Kidney glomerular epithelial cell (primary cell): ENCODE results near the gene CAPG.
A peak's percentile ranks its signal among the peaks of the same experiment; 100 is the strongest.

Experiments used
- DNase-seq: peaks from one replicate; lab custom pipeline; 2025; lab: John Stamatoyannopoulos, UW

CAPG gene

DNA sequence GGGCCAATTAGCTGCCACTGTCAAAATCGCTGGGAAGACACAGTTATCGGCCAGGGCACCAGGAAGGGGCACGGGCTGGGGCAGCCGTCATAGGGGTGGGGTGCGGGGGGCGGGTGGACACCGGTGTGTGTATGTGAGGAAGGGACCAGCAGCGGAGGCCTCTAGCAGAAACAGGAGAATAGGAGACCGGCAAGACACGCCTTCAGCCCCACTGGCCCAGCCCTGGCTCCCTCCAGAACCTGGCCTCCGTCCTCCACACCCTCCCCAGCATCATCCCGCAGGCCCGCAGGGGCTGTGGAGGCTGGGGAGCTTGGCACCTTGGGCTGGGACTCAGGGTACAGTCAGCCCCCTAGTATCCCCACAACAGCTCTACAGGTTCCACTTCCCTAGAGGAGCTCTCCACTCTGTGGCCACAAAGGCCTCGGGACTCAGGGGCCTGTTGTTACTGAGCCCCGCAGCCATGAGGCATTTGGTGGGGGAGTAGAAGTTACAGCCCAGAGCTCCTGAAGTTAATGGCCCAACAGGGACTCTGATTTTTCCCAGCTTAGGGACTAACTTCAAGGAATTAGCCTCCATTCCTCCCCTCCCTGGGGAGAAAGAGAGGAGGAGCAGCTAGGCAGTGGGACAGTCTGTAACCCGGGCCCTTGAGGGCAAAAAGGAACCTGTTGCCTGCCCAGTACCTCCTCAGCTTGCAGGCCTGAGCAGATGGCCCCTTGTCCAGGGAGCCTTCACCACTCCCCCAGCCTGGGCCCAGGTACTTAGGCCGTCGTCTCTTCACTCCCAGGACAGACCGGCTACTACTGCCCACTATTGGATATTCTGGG lies 28.2 kb upstream of the CAPG start:
- no peak for DNase-seq

DNA sequence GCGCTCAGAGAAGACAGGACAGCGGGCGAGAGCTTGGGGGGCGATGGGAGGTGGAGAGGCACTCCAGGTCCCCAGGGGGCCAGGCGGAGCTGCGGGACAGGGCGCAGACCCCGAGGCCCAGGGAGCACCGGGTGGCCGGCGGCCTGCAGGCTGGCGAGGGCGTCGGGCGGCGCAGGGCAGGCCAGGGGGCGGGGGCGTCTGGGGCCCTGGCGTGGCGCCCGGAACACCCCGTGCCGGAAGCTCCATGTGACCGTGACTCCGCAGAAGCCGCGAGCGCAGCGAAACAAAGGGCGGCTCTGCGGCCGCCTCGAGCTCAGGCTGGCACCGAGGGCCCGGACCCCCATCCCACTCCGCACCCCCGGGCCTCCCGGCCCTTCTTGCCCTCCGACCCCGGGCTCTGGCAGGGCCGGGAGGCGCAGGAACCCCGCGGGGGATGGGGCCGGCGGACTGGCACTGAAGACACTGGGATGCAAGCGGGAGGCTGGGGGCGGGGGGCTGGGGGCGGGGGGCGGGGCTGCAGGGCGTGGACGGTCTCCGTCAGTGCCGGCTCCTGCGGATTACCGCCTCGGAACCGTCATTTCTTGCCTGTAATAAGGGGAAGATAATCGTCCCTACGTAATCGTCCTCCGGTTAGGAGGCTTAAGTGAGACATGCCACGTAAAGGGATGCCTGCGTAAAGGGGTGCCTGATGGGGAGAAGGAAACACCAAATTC lies 27.5 kb upstream of the CAPG start:
- DNase-seq, result peak; percentile 54

DNA sequence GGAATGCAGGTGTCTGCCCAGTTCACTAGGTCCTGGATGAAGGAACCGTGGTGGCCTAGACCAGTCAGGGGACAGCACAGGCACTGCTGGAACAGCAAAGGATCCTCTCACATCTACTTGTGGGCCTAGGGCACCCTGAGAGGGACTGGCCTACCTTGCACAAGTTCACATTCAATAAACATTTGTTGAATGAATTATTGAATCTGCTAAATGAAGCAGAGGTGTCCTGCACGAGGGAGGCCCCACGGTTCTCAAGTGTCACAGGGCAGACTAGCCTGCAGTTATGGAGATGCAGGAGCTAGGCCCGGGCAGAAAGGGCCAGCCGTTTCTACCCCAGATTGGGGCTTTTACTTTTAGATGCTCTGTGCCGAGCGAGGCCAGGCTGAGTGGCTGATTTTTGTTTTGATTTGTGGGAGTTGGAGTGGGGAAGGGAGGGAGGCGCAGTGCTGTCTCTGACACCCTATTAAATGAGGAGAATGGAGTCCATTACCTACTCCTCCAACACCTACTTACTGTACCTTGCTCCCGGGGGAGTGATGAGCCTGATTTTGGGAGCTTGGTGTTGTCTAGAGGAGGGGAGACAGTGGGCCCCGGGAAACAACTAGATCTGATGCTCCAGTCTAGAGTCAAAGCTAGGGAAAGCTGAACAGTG lies 26.8 kb upstream of the CAPG start:
- DNase-seq, result no peak

DNA sequence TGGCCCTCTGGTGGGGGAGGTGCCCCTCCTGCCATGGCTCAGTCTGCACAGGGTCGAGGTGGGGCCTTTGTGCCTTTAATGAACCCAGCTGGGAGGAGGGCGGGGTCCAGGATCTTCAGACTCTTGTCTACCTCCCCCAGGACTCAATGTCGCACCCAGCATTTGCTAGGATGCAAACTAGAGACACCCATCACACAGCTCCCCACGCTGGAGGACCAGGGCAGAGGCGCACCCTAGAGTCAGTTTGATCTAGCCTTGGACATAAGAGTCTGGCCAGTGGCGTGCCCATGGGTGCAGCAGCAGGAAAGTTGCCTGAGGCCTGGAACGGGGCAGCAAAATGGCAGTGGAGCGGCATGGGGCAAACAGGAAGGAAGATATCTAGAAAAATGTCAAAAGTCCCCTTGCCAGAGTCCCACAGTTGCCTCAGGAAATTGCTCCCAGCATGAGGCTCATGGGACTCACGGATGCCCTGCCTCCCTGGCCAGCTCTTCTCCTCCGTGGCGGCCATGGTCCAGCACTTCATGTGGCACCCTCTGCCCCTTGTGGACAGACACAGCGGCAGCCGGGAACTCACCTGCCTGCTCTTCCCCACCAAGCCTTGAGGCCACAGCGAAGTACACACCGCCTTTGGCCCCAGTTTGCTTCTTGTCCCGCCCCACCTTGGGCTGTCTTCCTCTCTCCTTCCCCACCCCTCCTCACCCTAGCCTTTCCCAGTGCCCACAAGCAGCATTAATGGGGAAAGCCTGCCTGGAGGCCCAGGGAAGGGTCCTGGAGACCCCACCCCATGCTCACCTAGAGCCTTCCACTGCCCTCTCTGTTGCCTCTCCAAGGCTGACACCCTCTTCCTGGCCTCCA lies 26.0 kb upstream of the CAPG start:
- DNase-seq, result no peak

DNA sequence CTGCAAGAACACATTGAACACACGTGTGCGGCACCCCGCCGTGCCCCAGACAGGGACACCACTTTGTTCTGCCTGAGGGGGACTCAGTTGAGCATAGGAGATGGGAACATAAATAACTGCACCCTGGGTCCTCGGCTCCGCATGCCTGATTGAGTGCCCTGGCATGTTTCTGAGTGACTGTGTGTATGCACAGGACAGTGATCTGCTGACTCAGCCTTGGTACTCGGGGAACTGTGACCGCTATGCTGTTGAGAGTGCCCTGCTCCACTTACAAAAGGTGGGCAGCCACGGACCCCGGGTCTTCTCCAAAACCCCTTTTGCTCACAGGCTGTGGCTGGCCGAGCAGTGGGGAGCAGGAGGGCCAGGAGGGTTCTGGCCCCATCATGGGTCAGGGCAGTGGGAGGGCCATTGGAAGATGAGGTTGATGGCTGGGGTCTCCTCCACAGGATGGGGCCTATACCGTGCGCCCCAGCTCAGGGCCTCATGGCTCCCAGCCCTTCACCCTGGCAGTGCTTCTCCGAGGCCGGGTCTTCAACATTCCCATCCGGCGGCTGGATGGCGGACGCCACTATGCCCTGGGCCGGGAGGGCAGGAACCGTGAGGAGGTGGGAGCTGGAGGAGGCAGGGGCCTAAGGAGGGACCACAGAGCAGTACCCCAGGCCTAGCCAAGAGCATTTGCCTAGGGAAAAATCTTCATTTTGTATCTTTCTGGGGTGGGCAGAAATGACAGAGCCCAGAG lies 25.2 kb upstream of the CAPG start:
- peak; percentile 65 for DNase-seq

DNA sequence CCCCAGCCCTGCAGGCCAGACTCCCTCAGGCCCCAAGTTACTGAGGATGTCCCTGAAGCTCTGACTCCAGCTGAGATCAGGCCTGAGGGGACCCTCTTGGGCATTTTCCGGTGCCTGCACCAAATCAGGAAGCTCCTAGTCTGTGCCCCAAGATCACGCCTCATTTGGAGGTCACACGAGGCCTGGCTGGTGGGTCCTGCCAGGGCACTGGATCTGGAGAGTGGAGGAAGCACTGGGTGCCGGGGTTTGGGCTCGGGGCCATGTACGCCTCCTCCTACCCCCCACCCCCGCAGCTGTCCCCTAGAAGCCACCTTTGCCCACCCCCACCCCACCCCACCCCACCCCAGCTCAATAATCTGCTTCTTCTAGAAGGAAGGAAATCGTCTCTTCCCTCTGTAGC lies 24.5 kb upstream of the CAPG start:
- DNase-seq, result no peak

DNA sequence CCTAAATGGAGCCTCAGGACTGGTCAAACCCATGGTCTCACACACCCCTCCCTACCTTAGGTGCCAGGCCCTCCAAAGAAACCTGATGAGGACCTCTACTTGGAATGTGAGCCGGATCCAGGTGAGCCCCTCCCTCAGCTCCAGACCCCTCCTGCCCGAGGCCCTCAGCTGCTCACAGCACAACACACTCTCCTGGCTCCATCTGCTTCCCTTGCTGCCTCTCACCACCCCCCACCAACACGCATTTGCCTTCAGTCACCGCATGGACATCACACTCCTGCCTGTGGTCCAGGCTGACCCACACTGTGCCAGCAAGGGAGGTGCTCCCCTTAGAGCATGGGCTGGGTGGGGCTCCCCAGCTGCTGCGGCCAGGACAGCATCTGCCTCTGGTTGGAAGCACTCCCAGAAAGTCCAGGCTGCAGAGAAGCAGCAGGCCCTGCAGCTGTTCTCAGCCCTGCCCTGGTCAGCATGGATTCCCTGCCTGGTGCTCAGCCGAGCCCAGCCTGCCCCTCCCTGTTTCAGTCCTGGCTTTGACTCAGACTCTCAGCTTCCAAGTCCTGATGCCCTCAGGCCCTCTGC lies 23.4 kb upstream of the CAPG start:
- no peak for DNase-seq

DNA sequence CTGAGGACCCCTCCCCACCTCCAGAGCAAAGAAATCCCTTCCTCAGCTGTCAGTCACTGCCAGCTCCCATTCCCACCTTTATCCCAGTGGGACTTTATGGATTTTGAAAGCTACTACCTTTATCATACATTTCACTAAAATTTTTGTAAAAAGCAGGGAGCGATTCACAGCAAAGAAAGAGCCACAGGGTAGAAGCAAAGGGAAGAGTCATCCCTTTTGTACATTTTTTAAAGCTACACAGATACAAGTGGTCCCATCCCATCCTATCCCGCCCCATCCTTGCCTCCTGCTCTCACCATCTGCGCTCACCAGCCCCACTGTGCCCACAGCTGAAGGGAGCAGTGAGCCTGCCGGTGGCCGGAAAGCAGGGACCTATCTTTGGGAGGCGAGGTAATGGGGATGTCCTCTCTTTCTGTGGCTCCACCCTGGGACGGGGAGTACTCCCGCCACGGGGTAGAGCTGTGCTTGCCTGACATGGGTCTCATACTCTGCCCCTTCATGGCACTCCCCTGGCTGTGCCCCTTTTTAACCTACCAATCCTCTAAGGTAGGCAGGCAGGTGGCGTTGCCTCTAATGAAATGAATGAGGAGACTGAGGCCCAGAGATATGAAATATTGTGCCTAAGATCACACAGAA lies 21.5 kb upstream of the CAPG start:
- no peak for DNase-seq

DNA sequence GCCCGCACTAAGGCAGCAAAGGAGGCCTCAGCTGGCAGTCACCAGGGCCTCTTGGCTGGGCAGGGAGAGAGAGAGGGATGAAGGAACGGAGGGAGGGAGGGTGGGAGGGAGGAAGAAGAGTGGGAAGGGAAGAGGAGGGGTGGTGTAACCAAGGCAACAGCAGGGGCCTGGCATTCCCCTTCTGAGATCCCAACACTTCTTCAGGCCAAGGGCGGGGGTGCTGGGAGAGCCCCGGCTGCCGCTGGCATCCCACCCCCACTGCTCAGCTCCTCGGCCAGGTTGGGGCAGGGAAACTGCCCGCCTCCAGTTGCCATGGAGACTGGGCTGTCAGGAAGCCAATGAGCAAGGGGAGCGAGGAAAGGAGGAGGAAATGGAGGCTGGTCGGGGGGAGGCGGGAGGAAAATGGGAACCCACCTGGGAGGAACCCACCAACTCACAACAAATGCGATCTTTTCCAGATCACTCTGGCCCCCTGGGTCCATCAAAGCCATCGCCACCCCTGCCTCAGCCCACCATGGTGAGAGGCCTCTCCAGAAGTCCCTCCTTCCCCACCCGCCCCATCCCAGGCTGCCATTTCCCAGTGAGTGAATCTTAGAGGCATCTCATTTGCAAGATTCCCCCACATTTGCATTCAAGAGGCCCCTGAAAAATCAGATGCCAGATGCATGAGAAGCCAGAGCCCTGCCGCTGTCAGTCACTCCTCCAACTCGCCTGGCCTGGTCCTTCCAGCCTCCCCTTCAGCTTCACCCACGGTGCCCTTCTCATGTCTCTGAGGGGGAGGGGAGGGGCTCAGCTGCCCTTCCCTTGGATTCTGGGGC lies 20.8 kb upstream of the CAPG start:
- DNase-seq, result no peak

DNA sequence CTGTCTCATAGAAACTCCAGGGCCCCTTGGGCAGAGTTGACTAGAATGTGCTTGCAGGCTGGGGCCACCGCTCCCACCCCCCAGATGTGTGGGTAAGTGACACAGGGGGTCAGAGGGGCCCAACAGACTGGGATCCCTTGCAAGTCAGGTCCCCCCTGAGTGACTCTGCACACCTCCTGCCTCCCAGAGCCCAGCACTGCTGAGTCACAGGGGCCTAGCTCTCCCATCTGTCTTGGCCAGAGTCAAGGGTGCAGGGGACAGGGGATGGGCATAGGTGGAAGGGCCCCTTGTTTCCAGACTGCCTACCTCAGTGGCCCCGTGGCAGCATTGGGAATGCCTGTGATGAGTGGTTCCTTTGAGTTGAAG lies 19.7 kb upstream of the CAPG start:
- no peak for DNase-seq

DNA sequence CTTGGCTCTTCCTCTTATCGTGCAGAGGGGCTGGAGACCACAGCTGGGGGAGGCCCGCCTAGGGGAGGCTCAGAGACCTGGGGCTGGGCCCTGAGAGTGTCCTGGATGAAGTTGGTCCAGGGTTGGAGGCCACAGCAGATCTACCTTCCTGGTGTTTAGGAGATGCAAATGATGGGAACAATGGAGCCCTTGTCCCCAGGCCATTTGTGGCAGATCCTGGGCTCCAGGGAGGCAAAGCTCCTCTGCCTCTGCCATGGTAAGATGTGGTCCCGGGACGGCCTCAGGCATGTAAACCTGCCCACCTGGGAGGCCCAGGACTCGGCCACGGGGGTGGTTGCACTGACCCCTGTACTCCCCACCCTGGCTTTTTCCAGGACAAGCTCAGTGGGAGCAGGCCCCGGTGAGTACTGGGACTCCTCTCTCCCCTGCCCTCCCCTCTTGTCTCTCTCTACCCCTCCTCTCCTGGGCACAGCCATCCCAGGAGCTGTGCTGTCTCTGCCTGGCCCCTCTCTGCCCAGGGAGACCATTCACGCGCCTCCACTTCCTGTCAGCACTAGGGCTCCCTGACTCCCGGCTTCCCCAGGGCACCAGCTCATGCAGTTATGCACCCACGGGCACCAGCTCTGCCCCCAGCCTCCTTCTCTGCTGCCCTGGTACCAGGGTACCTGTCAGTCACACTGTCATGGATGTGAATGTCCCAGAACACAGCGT lies 19.2 kb upstream of the CAPG start:
- DNase-seq, result no peak

DNA sequence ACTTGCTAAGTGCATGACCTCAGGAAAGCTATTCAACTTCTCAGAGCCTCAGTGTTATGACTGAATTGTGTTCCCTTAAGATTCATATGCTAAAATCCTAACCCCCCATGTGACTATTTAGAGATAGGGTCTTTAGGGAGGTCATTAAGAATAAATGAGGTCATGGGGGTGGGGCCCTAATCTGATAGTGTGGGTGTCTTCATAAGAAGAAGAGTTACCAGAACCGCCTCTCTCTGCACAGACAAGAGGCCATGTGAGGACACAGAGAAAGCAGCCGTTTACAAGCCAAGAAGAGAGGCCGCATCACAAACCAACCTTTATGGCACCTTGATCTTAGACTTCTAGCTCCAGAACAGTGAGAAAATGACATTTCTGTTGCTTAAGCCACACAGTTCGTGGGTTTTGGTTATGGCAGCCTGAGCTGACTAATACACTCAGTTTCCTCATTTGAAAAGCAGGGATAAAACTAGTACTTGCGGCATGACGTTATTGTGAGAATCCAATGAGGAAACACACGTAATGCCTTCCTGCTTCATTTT lies 18.2 kb upstream of the CAPG start:
- DNase-seq, result no peak

DNA sequence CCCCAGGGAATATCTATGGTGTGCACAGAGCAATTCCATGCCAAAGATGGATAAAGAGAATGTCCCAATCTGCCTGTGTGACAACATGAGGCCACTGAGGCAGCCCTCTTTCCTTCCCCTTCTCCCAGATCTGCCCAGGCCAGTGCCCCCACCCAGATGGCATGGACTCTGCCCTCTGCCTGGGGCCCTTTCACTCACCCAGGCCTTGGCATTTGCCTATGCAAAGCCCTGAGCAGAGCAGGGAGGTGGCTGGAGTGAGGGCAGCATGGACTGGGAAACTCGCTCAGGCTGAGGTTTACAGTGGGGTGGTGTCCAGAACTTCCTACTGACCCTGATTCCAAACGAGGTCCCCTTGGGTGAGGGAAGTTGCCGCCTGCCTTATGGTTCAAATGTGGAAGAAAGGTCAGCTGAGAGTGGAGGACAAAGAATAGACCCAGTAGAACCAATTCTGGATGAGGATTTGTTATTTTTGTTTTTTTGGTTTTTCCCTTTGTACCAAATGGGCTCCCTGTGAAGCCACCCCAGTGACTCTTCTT lies 17.2 kb upstream of the CAPG start:
- no peak for DNase-seq

DNA sequence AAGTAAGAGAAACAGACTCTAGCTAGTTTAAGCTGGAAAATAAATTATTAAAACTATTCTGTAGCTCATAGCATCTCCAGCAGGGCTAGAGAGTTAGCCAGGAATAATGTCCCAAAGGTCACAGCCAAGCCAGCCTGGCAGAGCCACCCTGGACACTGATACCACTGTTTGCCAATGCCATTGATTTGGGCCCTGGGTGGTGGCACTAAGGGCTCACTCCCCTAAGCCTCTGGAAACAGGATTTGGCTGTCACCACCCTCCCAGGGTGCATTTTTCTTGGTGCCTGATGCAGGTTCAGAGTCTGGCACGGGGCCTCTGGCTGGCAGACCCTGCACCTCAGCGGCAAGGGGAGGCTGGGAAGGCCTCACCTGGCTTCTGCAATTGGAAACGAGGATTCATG lies 15.4 kb upstream of the CAPG start:
- no peak for DNase-seq

DNA sequence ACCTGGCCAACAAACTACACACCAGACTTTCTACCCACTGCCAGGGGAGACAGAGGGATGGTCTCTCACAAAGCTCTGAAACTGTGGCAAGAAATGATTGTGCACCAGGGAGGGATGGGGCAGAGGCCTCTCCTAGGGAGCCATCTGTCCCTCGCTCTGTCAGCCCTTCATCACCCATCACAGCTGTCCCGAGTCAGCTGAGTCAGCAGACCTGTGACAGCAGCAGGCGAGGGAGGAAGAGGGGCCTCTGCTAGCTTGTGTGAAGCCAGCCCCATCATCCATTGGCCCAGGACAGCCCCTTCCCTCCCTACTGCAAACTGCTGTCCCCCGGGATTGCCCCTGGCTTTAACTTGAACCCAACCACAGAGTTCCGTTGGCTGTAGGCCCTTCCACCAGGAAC lies 13.4 kb upstream of the CAPG start:
- no peak for DNase-seq

DNA sequence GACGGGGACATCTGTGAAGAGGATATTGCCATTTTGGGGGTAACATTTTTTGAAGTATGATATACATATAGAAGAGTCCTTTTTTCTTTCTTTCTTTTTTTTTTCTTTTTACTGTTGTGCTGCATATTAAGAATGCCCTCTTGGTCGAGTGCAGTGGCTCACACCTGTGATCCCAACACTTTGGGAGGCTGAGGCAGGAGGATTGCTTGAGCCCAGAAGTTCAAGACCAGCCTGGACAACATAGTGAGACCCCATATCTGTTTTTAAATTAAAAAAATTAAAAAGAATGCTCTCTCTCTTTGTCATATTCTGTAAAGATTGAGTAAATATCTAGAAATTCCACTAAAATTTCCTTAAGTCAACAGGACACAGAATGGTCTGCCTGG lies 11.9 kb upstream of the CAPG start:
- DNase-seq, result no peak

DNA sequence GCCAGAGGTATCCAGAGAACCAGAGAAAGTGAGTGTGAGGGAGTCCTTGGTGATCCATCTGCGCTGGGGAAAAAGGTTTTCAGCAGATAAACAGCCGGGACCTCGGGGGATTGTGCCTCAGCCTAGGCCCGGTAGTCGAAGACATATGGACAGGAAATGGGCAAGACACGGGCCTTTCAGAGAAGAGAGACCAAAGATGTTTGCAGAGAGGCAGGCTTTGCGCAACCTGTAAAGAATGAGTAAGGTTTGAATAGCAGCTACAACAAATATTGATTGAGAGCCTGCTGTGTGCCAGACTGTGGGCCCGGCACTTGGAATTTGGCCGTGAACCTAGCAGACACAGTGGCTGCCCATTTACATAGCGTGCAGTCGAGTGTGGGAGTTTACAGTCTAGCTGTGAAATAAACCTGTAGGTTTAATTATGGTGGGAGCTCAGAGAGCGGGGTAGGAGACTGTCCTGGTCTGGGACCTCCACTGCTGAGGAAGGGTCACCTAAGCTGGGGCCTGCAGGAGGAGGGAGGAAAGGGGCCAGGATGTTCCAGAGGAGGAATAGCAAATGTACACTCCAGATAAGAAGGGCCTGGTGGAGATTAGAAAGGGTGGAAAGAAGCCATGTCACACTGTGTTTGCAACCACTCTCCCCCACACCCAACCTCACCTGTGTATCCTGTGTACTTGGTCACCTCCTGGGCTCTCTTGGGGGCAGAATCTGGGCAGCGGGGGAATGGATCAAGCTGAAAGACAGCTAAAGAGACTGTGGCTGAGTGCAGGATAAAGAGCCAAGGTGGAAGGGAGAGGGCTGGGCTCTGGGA lies 11.3 kb upstream of the CAPG start:
- no peak for DNase-seq
